A549 (cell line): ENCODE results near the gene TVP23A. TPM values are rescaled to one million over a fixed set of nuclear protein-coding genes. Genes with fewer than 3 reads are reported as not detected.

ENCODE experiments used
- ATAC-seq, 2 experiments: fragments of 200-7000 bp in 1 of 2; fragments of >200 bp in 1 of 2; cut with Nextera tagmentation in 1 of 2; cut with Tn5 transposase in 1 of 2; 3 replicates each; pipeline versions ENCODE4 v1.8.0 to v1.9.1; 2018 to 2020; ENCODE audit warnings: mild to moderate bottlenecking in 1 of 2, moderate library complexity in 1 of 2
- CTCF ChIA-PET: fragments of 300-600 bp; sonication (Branson Sonifier 250); formaldehyde crosslinking; extraction: SDS; loops from one replicate; lab custom pipeline; 2021; ENCODE audit warnings: antibody characterized with exemption, inconsistent platforms; lab: Yijun Ruan, JAX
- POLR2A ChIA-PET: fragments of 350-600 bp; formaldehyde crosslinking; extraction: SDS; loops from one replicate; lab custom pipeline; 2021; ENCODE audit warnings: antibody characterized with exemption, inconsistent platforms; lab: Yijun Ruan, JAX
- DNase-seq, 2 experiments: peaks; one replicate each; pipeline versions ENCODE4 v3.0.0 to v3.0.0-alpha.2; 2011 to 2016; ENCODE audit warnings: low read depth in 1 of 2, low spot score in 1 of 2
- FAIRE-seq: peaks from 2 replicates; lab custom pipeline; 2011; peaks lifted over from hg19 to GRCh38; lab: Jason Lieb, UNC
- H3K27ac ChIP-seq, 2 experiments: fragments of >200 bp; sonication (Bioruptor Twin); formaldehyde crosslinking; 3 replicates each; pipeline ENCODE4 v1.5.1; 2016 to 2017
- H3K4me1 ChIP-seq: fragments of >200 bp; sonication (Bioruptor Twin); formaldehyde crosslinking; 3 replicates; pipeline ENCODE4 v1.6.1; 2016
- H3K4me2 ChIP-seq: fragments of >200 bp; sonication (Bioruptor Twin); formaldehyde crosslinking; 3 replicates; pipeline ENCODE4 v1.6.1; 2016
- H3K4me3 ChIP-seq: fragments of >200 bp; sonication (Bioruptor Twin); formaldehyde crosslinking; 3 replicates; pipeline ENCODE4 v1.5.1; 2016
- H3K9me3 ChIP-seq: fragments of >200 bp; sonication (Bioruptor Twin); formaldehyde crosslinking; 3 replicates; pipeline ENCODE4 v1.6.1; 2016
- ATOH8 ChIP-seq: fragments of 250-450 bp; sonication (Bioruptor Pico); IDR thresholded peaks from 2 replicates; pipeline ENCODE4 v1.5.0; 2020; ENCODE audit warnings: low read depth, mild to moderate bottlenecking, moderate library complexity
- CTCF ChIP-seq: fragments of >200 bp; sonication (Bioruptor Twin); formaldehyde crosslinking; IDR thresholded peaks from 3 replicates; pipeline ENCODE4 v1.5.1; 2016
- E2F6 ChIP-seq: IDR thresholded peaks from 2 replicates; pipeline ENCODE4 v1.6.1; 2012; ENCODE audit warnings: low read depth, borderline replicate concordance
- EHF ChIP-seq: fragments of 250-450 bp; sonication (Bioruptor Pico); IDR thresholded peaks from 2 replicates; pipeline ENCODE4 v1.5.0; 2020; ENCODE audit warnings: mild to moderate bottlenecking
- ELK1 ChIP-seq: fragments of 150-350 bp; IDR thresholded peaks from 2 replicates; pipeline ENCODE4 v1.6.1; 2014; ENCODE audit warnings: low read depth, mild to moderate bottlenecking, low read length
- EP300 ChIP-seq, 2 experiments: fragments of >200 bp; sonication (Bioruptor Twin); formaldehyde crosslinking; IDR thresholded peaks; 2 replicates in 1 of 2; 3 replicates in 1 of 2; pipeline ENCODE4 v1.6.1; 2016 to 2017
- GATA3 ChIP-seq: IDR thresholded peaks from 2 replicates; pipeline ENCODE4 v1.6.1; 2012; ENCODE audit warnings: borderline replicate concordance
- HEYL ChIP-seq: fragments of 250-450 bp; sonication (Bioruptor Pico); IDR thresholded peaks from 2 replicates; pipeline ENCODE4 v1.8.0; 2021; ENCODE audit warnings: mild to moderate bottlenecking, moderate library complexity
- HOXB13 ChIP-seq: fragments of 250-450 bp; sonication (Bioruptor Pico); IDR thresholded peaks from 2 replicates; pipeline ENCODE4 v1.5.0; 2020; ENCODE audit warnings: low read depth, mild to moderate bottlenecking, moderate library complexity
- HOXB5 ChIP-seq: fragments of 250-450 bp; sonication (Bioruptor Pico); IDR thresholded peaks from 2 replicates; pipeline ENCODE4 v1.5.0; 2020; ENCODE audit warnings: mild to moderate bottlenecking, moderate library complexity
- KDM5A ChIP-seq: fragments of 200-600 bp; sonication (generic); IDR thresholded peaks from 2 replicates; pipeline ENCODE4 v1.6.1; 2016; ENCODE audit warnings: antibody characterized with exemption, mild to moderate bottlenecking
- MYC ChIP-seq: IDR thresholded peaks from 2 replicates; pipeline ENCODE4 v1.6.1; 2012; ENCODE audit warnings: mild to moderate bottlenecking, inconsistent platforms, low read length, improper control_type of control experiment, borderline replicate concordance
- NFE2L2 ChIP-seq: fragments of 150-350 bp; conservative IDR thresholded peaks from 2 replicates; pipeline ENCODE4 v1.6.1; 2014; ENCODE audit warnings: low read length
- NPAS2 ChIP-seq: fragments of 250-450 bp; sonication (Bioruptor Pico); IDR thresholded peaks from 2 replicates; pipeline ENCODE4 v1.8.0; 2022; ENCODE audit warnings: mild to moderate bottlenecking, moderate library complexity, borderline replicate concordance
- POLR2A ChIP-seq: IDR thresholded peaks from 2 replicates; pipeline ENCODE4 v1.6.1; 2012; ENCODE audit warnings: mild to moderate bottlenecking, low read length
- RAD21 ChIP-seq, 2 experiments: fragments of >200 bp in 1 of 2; sonication (Bioruptor Twin) in 1 of 2; formaldehyde crosslinking in 1 of 2; IDR thresholded peaks in 1 of 2; conservative IDR thresholded peaks in 1 of 2; 2 replicates in 1 of 2; 3 replicates in 1 of 2; pipeline ENCODE4 v1.6.1; 2012 to 2018; ENCODE audit warnings: inconsistent platforms in 1 of 2
- RARB ChIP-seq: fragments of 250-450 bp; sonication (Bioruptor Pico); IDR thresholded peaks from 2 replicates; pipeline ENCODE4 v1.8.0; 2021; ENCODE audit warnings: mild to moderate bottlenecking, moderate library complexity
- REST ChIP-seq: fragments of 200-600 bp; sonication (generic); IDR thresholded peaks from 2 replicates; pipeline ENCODE4 v1.6.1; 2016; ENCODE audit warnings: antibody characterized with exemption, mild to moderate bottlenecking, moderate library complexity
- TFCP2L1 ChIP-seq: fragments of 250-450 bp; sonication (Bioruptor Pico); IDR thresholded peaks from 2 replicates; pipeline ENCODE4 v1.5.0; 2021; ENCODE audit warnings: mild to moderate bottlenecking
- ZFP36 ChIP-seq: fragments of 450-650 bp; IDR thresholded peaks from 2 replicates; pipeline ENCODE4 v1.6.1; 2014; ENCODE audit warnings: borderline replicate concordance; ENCODE audit not compliant: partially characterized antibody
- ZNF302 ChIP-seq: fragments of 250-450 bp; sonication (Bioruptor Pico); IDR thresholded peaks from 2 replicates; pipeline ENCODE4 v1.9.0; 2021; ENCODE audit warnings: inconsistent platforms, mild to moderate bottlenecking, moderate library complexity
- WGBS: methylation state at CpG from one replicate; pipeline ENCODE4 v1.1.6; 2017; ENCODE audit errors: missing lambda C conversion rate; 5-methylcytosine and 5-hydroxymethylcytosine counted together
- polyA plus RNA-seq, 4 experiments: library from polyadenylated mRNA; depleted of rRNA in 3 of 4; stranded (reverse); fragments of >200 nt; fragmentation: RNase III in 1 of 4; extraction: RNeasy Plus Mini Kit Qiagen cat#74134 plus additional on column Dnase treatment in 1 of 4; gene quantifications; 2 replicates in 3 of 4; 3 replicates in 1 of 4; pipeline ENCODE4 v1.2.3, GENCODE V29; 2011 to 2017

The TVP23A gene
- polyA plus RNA-seq, 2 of the 4 experiments (the other 2 are of a cell fraction) = 0.03 TPM; not detected in 1

- no peak for TF ChIP-seq EHF (CRISPR knock-in tag)
These were observed 11.9 kb downstream of the TVP23A start (continued) for GRCh38 chr16:10806698-10807097.

GRCh38 chr16:10805334-10805733 is 13.3 kb downstream of the TVP23A start:
- no peak for TF ChIP-seq TFCP2L1 (CRISPR knock-in tag)
- no peak for TF ChIP-seq CTCF
- no peak for TF ChIP-seq HEYL
- TF ChIP-seq MYC = no peak
- TF ChIP-seq E2F6 = no peak
- no peak for TF ChIP-seq REST
- no peak for TF ChIP-seq HOXB13
- TF ChIP-seq EP300 (IDR thresholded peaks at IDR 0.05) = no peak
- no peak for TF ChIP-seq ZFP36
- WGBS = 24% methylated on average over 9 of the region's 9 CpGs
- ATAC-seq (no peak), DNase-seq (no peak), FAIRE-seq (no peak)
- H3K9me3 ChIP-seq = no peaks in the 10 kb centered on the region
- H3K4me3 ChIP-seq = no peak overlapping the region
- no peak overlapping the region for H3K4me2 ChIP-seq
- ChIA-PET CTCF (no interaction called here), POLR2A (no interaction called here)
- H3K27ac ChIP-seq = no peak overlapping the region
- no peaks in the 10 kb centered on the region for H3K4me1 ChIP-seq

- no peak overlapping the region for H3K4me3 ChIP-seq
- 72% methylated on average over 3 of the region's 3 CpGs for WGBS
- POLR2A ChIA-PET = no interaction called here
These were observed 18.9 kb downstream of the TVP23A start for GRCh38 chr16:10799736-10800135.

More at GRCh38 chr16:10799736-10800135, 18.9 kb downstream of the TVP23A start:
- no peak overlapping the region for H3K27ac ChIP-seq
- H3K9me3 ChIP-seq = no peaks in the 10 kb centered on the region
- ATAC-seq = no peak
- H3K4me1 ChIP-seq = no peaks in the 10 kb centered on the region
- no peak for TF ChIP-seq RARB (CRISPR knock-in tag)
- TF ChIP-seq ATOH8 (CRISPR knock-in tag) = no peak
- no peak for TF ChIP-seq ELK1
- TF ChIP-seq HOXB5 (CRISPR knock-in tag) = no peak
- no peak for TF ChIP-seq NPAS2
- TF ChIP-seq GATA3 = no peak
- no peak for TF ChIP-seq POLR2A
- no peak for TF ChIP-seq NFE2L2
- TF ChIP-seq ZNF302 = no peak
- no peak for TF ChIP-seq RAD21 (conservative IDR thresholded peaks at IDR 0.05 in 1 of 2, IDR thresholded peaks at IDR 0.05 in 1 of 2)
- TF ChIP-seq KDM5A = no peak
- no peak for TF ChIP-seq REST
- TF ChIP-seq, all 56 proteins: peak for 0
- FAIRE-seq = no peak
- H3K4me2 ChIP-seq = no peak overlapping the region
- no peak for DNase-seq
- CTCF ChIA-PET = interaction anchor here (2.0 kb wide), 1 partner anchor 120 kb away, joined by 5 read pairs; no protein-coding TSS in a partner anchor
